ENCODE data around the gene IDI2. TPM values are rescaled to one million over a fixed set of nuclear protein-coding genes. Genes with fewer than 3 reads are reported as not detected.

The IDI2 gene
- total RNA-seq, 1 experiment from 2014 or later, result not detected

- DNase-seq (ENCODE audit: low read depth), result no peak
Observed at GRCh38 chr10:980468-981093, 45.1 kb downstream of the IDI2 start.

GRCh38 chr10:978826-979421 lies 46.7 kb downstream of the IDI2 start:
- DNase-seq (ENCODE audit: low read depth), result no peak

- no peak for DNase-seq (ENCODE audit: low read depth)
Observed at GRCh38 chr10:976316-976715, 49.3 kb downstream of the IDI2 start.

- DNase-seq (ENCODE audit: low read depth), result no peak
Observed at GRCh38 chr10:974785-975074, 50.9 kb downstream of the IDI2 start.

- DNase-seq (ENCODE audit: low read depth), result peak; percentile 82
Observed at GRCh38 chr10:974038-974784, 51.4 kb downstream of the IDI2 start.

GRCh38 chr10:972763-973162 lies 52.9 kb downstream of the IDI2 start:
- DNase-seq (ENCODE audit: low read depth), result no peak

GRCh38 chr10:971613-972012 lies 54.0 kb downstream of the IDI2 start:
- DNase-seq (ENCODE audit: low read depth), result no peak

- DNase-seq (ENCODE audit: low read depth), result no peak
Observed at GRCh38 chr10:971150-971542, 54.5 kb downstream of the IDI2 start.

GRCh38 chr10:970311-971149 lies 55.1 kb downstream of the IDI2 start:
- DNase-seq (ENCODE audit: low read depth), result no peak

- no peak for DNase-seq (ENCODE audit: low read depth)
Observed at GRCh38 chr10:969473-970150, 56.0 kb downstream of the IDI2 start.

Other genes starting within 250 kb of the IDI2 start
- 21.9 and 23.6 TPM in 2 replicates for gene LARP4B, start 94.2 kb downstream of the IDI2 start, total RNA-seq (2014; rRNA removed; shearing (Covaris generic))
- 80.8 and 88.5 TPM in 2 replicates for gene GTPBP4, start 37.4 kb downstream of the IDI2 start, total RNA-seq (2014; rRNA removed; shearing (Covaris generic))
- gene IDI1, start 23.3 kb upstream of the IDI2 start, total RNA-seq (2014; rRNA removed; shearing (Covaris generic)), result 48.6 and 50.8 TPM in 2 replicates
- 6.9 and 7.0 TPM in 2 replicates for gene WDR37, start 30.5 kb upstream of the IDI2 start, total RNA-seq (2014; rRNA removed; shearing (Covaris generic))

Data from Daoy (cell line).